Skeletal muscle tissue (tissue), 4 donors: ENCODE data around the gene TPST1. TPM values are rescaled to one million over a fixed set of nuclear protein-coding genes. Genes with fewer than 3 reads are reported as not detected.

Experiments
- H3K27ac ChIP-seq: one replicate; pipeline ENCODE4 v1.7.0; 2013; ENCODE audit warnings: mild to moderate bottlenecking, low read depth, low read length, inconsistent platforms
- H3K27me3 ChIP-seq, 3 donors: one replicate each; pipeline ENCODE4 v1.7.0; 2013; ENCODE audit warnings: low read length in 3 of 3; ENCODE audit not compliant: control insufficient read depth in 3 of 3, insufficient read depth in 3 of 3
- H3K36me3 ChIP-seq, 3 donors: one replicate each; pipeline ENCODE4 v1.7.0; 2013; ENCODE audit warnings: low read length in 3 of 3; ENCODE audit not compliant: control insufficient read depth in 3 of 3, insufficient read depth in 3 of 3
- H3K4me1 ChIP-seq, 3 donors: one replicate each; pipeline ENCODE4 v1.7.0; 2013; ENCODE audit warnings: low read length in 3 of 3, mild to moderate bottlenecking in 3 of 3; ENCODE audit not compliant: control insufficient read depth in 3 of 3, insufficient read depth in 3 of 3
- H3K4me3 ChIP-seq, 3 donors: one replicate each; pipeline ENCODE4 v1.7.0; 2013; ENCODE audit warnings: low read length in 3 of 3
- H3K9ac ChIP-seq, 3 donors: one replicate each; pipeline ENCODE4 v1.7.0; 2013; ENCODE audit warnings: low read length in 3 of 3, mild to moderate bottlenecking in 3 of 3, moderate library complexity in 2 of 3, low read depth in 1 of 3
- H3K9me3 ChIP-seq, 3 donors: one replicate each; pipeline ENCODE4 v1.7.0; 2013; ENCODE audit warnings: low read length in 3 of 3; ENCODE audit not compliant: control insufficient read depth in 3 of 3
- total RNA-seq: library from RNA; depleted of rRNA; stranded (reverse); fragments of >200 nt; gene quantifications from one replicate; pipeline ENCODE4 v1.2.3, GENCODE V29; 2014
- donor health status: Osteomylitis.

TPST1 gene
- total RNA-seq, 1 donor from 2014 or later = 39.7 TPM

DNA sequence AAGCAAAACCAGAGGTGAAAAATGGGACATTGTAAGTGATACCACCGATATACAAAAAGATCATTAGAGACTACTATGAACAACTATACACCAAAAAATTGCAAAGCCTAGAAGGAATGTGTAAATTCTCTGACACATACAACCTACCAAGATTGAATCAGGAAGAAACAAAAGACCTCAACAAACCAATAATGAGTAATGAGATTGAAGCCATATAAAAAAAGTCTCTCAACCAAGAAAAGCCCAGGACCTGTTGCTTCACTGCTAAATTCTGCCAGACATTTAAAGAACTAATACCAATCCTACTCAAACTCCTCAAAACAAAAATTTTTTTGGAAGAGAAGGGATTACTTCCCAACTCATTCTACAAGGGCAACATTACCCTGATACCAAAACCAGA lies 134.0 kb downstream of the TPST1 start:
- no peak overlapping the region for H3K4me3 ChIP-seq
- H3K36me3 ChIP-seq = no peaks in the 10 kb centered on the region
- H3K27me3 ChIP-seq = no peaks in the 10 kb centered on the region
- peaks cover 0 to 2% (median 0%) of the 10 kb centered on the region in 3 donors for H3K9me3 ChIP-seq
- H3K9ac ChIP-seq = no peak overlapping the region
- no peaks in the 10 kb centered on the region for H3K4me1 ChIP-seq
- H3K27ac ChIP-seq = no peak overlapping the region

DNA sequence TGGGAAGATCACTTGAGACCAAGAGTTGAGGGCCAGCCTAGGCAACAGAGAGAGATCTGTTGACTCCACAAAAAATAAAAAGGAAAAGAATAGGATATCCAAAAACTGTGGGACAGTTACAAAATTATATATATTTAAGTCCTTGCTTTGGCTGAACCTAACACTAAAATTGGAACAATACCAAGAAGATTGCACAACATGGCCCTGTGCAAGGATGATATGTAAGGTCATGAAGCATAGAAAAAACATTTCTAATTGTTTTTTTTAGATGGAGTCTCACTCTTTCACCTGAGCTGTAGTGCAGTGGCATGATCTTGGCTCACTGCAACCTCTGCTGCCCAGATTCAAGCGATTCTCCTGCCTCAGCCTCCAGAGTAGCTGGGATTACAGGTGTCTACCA lies 139.0 kb downstream of the TPST1 start:
- H3K4me1 ChIP-seq = no peaks in the 10 kb centered on the region
- no peaks in the 10 kb centered on the region for H3K27me3 ChIP-seq
- H3K4me3 ChIP-seq = no peak overlapping the region
- H3K36me3 ChIP-seq = no peaks in the 10 kb centered on the region
- H3K9me3 ChIP-seq = no peaks in the 10 kb centered on the region
- no peak overlapping the region for H3K27ac ChIP-seq
- no peak overlapping the region for H3K9ac ChIP-seq

DNA sequence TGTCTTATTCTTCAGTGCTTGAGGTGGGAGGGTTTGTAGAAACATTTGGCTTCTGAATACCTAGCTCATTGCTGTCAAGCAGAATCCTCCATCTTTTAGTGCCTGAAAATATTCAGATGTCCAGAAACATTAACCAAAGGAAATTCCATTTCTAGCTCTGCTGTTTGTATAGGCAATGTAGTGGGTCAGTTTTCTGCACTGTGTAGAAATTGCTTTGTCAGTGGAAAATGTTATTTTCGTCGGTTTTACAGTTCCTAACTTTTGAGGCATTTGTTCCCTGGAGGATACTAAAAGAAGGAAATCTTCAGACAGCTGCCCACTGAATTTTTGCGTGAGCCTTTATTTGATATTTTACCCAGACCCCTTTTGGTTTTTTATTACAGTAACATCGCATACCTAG lies 143.4 kb downstream of the TPST1 start:
- Histone ChIP-seq H3K4me3 (no peak overlapping the region), H3K9me3 (no peaks in the 10 kb centered on the region), H3K36me3 (peaks cover 0 to under 1% (median 0%) of the 10 kb centered on the region in 3 donors), H3K9ac (no peak overlapping the region), H3K27ac (no peak overlapping the region), H3K4me1 (no peaks in the 10 kb centered on the region), H3K27me3 (no peaks in the 10 kb centered on the region)

- peaks cover 0 to 2% (median 0%) of the 10 kb centered on the region in 3 donors for H3K27me3 ChIP-seq
- no peak overlapping the region for H3K4me3 ChIP-seq
- no peaks in the 10 kb centered on the region for H3K4me1 ChIP-seq
- H3K27ac ChIP-seq = no peak overlapping the region
- no peak overlapping the region for H3K9ac ChIP-seq
- H3K36me3 ChIP-seq = peaks cover 0 to 3% (median 0%) of the 10 kb centered on the region in 3 donors
- no peaks in the 10 kb centered on the region for H3K9me3 ChIP-seq
Observed at GRCh38 chr7:66348959-66349358, 143.8 kb downstream of the TPST1 start.

GRCh38 chr7:66352071-66352470 lies 146.9 kb downstream of the TPST1 start:
- Histone ChIP-seq H3K4me1 (no peaks in the 10 kb centered on the region), H3K9me3 (no peaks in the 10 kb centered on the region), H3K27ac (no peak overlapping the region), H3K36me3 (peaks cover 0 to 3% (median 0%) of the 10 kb centered on the region in 3 donors), H3K27me3 (peaks cover 0 to 2% (median 0%) of the 10 kb centered on the region in 3 donors), H3K4me3 (peak overlapping the region in 1 of 3 donors; percentile 17), H3K9ac (no peak overlapping the region)

DNA sequence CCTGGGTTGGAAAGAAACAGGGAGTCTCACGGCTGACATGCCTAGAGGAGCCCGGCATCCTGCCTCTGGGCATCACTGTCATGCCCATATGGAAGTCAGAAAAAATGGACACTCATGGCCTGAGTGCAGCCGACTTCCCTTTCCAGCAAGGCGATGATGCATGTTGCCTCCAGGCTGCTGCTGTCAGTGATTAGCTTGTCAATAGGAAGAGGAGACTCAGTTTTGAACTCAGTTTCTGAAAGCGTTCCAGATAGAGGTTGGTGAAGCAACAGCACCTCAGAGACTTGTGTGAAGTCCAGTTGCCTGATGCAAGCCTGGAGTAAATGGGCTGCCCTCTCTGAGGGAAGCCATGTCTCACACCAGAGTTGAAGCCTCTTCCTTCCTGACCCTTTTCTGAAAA lies 148.4 kb downstream of the TPST1 start:
- no peak overlapping the region for H3K9ac ChIP-seq
- peaks cover 0 to 2% (median 0%) of the 10 kb centered on the region in 3 donors for H3K27me3 ChIP-seq
- H3K4me1 ChIP-seq = no peaks in the 10 kb centered on the region
- H3K4me3 ChIP-seq = no peak overlapping the region
- no peaks in the 10 kb centered on the region for H3K9me3 ChIP-seq
- no peak overlapping the region for H3K27ac ChIP-seq
- H3K36me3 ChIP-seq = peaks cover 0 to 3% (median 0%) of the 10 kb centered on the region in 3 donors

GRCh38 chr7:66355756-66356155 lies 150.6 kb downstream of the TPST1 start:
- no peaks in the 10 kb centered on the region for H3K9me3 ChIP-seq
- H3K9ac ChIP-seq = no peak overlapping the region
- H3K4me3 ChIP-seq = no peak overlapping the region
- H3K36me3 ChIP-seq = peaks cover 0 to 6% (median 0%) of the 10 kb centered on the region in 3 donors
- H3K4me1 ChIP-seq = no peaks in the 10 kb centered on the region
- peaks cover 0 to 4% (median 0%) of the 10 kb centered on the region in 3 donors for H3K27me3 ChIP-seq
- no peak overlapping the region for H3K27ac ChIP-seq

DNA sequence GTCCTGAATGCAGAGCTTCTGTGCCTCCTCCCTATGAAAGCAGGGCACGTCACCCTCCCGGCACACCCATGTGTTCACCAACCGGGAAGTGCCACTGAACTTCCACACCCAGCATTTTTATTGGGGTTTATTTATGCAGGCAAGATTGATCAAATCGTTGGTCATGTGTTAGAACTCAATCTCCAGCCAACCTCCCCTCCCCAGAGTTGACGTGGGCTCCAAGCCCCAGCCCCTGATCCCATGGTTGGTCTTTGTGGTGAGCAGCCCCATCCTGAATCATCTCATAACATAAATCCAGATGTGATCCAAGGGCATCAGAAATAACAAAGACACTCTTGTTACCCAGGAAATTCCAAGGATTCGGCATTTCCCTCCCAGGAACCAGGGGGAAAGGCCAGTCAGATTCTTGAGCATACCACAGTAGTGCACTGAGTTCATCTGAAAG lies 151.2 kb downstream of the TPST1 start:
- Histone ChIP-seq H3K9me3 (no peaks in the 10 kb centered on the region), H3K4me3 (no peak overlapping the region), H3K36me3 (peaks cover 0 to 6% (median 0%) of the 10 kb centered on the region in 3 donors), H3K9ac (no peak overlapping the region), H3K4me1 (no peaks in the 10 kb centered on the region), H3K27me3 (peaks cover 0 to 4% (median 0%) of the 10 kb centered on the region in 3 donors), H3K27ac (no peak overlapping the region)

DNA sequence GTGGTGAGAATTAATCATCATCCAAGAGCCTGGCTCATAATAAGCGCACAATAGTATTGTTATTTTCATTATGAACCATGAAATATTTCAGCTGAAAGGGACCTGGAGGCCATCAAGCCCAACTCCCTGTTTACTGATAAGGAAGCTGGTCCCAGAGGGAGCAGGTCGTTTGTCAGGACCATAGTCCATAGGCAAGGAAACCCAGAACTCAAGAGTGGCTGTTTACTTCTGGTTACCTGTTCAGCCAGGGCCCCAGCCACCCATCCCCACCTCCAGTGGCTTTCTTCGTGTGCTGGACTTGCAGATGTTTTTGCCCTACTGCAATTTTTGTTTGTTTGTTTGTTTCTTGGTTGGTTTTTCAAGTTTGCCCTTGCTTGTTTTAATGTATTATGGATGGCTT lies 152.0 kb downstream of the TPST1 start:
- no peaks in the 10 kb centered on the region for H3K9me3 ChIP-seq
- H3K27me3 ChIP-seq = peaks cover 0 to 4% (median 0%) of the 10 kb centered on the region in 3 donors
- H3K4me1 ChIP-seq = no peaks in the 10 kb centered on the region
- H3K36me3 ChIP-seq = peaks cover 0 to 6% (median 0%) of the 10 kb centered on the region in 3 donors
- H3K9ac ChIP-seq = no peak overlapping the region
- no peak overlapping the region for H3K27ac ChIP-seq
- no peak overlapping the region for H3K4me3 ChIP-seq

DNA sequence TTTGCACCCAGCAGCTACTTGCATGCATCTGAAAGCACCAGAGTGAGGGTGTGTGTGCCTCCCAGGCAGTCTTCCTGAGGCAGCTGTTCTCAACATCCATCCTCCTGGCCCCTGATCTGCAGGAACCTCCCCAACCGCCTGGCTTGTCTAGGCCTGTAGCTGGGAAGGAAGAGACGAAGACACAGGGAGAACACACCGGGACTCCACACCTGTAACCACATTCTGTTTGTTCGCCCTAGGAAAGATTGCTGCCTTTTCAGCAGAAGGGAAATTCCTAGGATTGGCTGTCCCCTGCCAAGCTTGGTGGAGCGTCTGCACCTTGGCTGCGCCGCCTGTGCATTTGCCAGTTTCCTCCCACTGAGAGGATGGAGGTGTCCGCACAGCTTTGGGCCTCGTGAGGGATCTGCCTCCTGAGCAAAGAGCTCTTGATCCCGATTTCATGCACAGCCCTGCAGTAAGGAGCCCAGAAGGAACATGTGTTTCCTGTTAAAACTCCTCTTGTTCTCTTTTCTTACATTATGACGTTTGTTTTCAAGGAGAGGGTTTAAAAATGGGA lies 154.6 kb downstream of the TPST1 start:
- no peak overlapping the region for H3K9ac ChIP-seq
- no peak overlapping the region for H3K4me3 ChIP-seq
- no peaks in the 10 kb centered on the region for H3K9me3 ChIP-seq
- H3K27me3 ChIP-seq = peaks cover 0 to 2% (median 0%) of the 10 kb centered on the region in 3 donors
- no peak overlapping the region for H3K27ac ChIP-seq
- H3K36me3 ChIP-seq = peaks cover 0 to 2% (median 0%) of the 10 kb centered on the region in 3 donors
- no peaks in the 10 kb centered on the region for H3K4me1 ChIP-seq
